ENCODE data around the gene BANK1. TPM values are rescaled to one million over a fixed set of nuclear protein-coding genes. Genes with fewer than 3 reads are reported as not detected.

BANK1 gene
- total RNA-seq, 2 experiments from 2014 or later: 0.24 to 0.29 TPM

DNA sequence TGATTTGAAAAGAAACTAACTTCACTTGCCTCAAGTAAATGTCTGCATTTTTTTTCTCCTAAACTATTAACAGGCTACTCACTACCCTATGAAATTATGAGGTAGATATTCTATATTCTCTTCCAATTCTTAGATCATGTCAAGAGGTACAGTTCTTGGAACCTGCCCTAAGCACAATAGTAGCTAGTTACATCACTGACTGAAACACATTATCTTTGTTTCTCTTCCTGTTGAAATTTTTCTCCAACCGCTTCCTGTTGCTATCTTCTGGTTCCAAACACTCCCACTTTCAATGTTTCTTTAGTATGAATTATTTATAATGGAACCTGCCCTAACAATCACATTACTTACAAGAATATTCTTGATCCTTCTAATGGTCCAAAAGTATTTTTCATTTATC is 5.0 kb upstream of the BANK1 start:
- CTCF ChIA-PET: no interaction called here
- ATAC-seq (no peak), DNase-seq (no peak)
- Mint-ChIP-seq H3K27me3 (ENCODE audit: low read depth) (peaks cover 8% of the 10 kb centered on the region), H3K4me1 (ENCODE audit: low read depth) (peaks cover 29% of the 10 kb centered on the region), H3K36me3 (ENCODE audit: low read depth) (peaks cover 7% of the 10 kb centered on the region), H3K9me3 (ENCODE audit: insufficient read depth) (no peaks in the 10 kb centered on the region), H3K4me3 (no peak overlapping the region), H3K27ac (peak overlapping the region; percentile 50)
- POLR2A ChIA-PET: no interaction called here

DNA sequence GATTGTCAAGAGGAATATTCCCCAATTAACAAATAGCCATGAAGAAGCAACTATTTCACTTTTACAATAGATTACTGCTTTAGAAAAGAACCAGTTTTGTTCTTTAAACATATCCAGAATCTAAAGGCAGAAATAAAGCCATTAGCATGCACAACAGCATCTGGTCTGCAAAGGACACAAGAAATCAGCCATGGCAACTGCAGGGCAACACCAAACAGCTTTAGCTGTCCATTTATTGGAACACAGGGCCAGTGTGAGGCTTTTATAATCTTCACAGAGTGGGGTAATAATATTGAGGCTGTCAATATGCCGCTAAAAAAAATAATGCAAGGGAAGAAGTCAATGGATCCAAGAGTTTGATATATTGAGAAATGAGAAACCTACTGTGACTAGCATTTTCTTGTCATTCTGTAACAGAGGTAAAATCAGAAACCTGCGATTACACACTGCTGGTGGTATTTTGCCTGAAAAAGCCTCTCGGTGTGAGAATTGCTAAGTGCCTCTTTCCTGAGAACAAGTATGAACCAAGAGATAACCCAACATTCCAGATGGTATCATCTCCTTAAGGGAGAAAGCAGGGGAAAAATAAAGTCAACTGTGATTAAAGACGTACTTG is 2.7 kb upstream of the BANK1 start:
- Mint-ChIP-seq H3K4me1 (ENCODE audit: low read depth) (peaks cover 36% of the 10 kb centered on the region), H3K9me3 (ENCODE audit: insufficient read depth) (no peaks in the 10 kb centered on the region), H3K27me3 (ENCODE audit: low read depth) (peaks cover 24% of the 10 kb centered on the region), H3K36me3 (ENCODE audit: low read depth) (peaks cover 7% of the 10 kb centered on the region), H3K27ac (no peak overlapping the region), H3K4me3 (no peak overlapping the region)
- CTCF ChIA-PET: no interaction called here
- ATAC-seq: no peak
- no peak for DNase-seq
- POLR2A ChIA-PET: no interaction called here

DNA sequence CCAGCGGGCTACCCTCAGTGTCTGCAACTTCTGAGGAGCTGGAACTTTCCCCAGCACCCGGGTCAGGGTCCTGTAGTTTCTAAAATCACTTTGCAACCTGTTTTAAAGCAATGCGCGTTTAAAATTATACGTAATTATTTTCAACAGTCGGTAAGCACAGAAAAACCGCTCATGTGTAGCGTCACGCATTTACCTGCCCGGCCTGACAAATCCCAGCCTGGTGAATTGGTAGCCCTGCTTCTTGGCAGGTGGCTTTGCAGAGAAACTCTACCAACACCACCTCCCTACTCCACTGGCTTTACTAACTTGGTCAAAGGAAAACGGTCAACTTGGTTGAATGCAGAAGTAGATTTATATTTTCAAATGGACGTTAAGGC is 640 bp downstream of the BANK1 start:
- no peak overlapping the region for H3K27ac Mint-ChIP-seq
- H3K4me1 Mint-ChIP-seq (ENCODE audit: low read depth): peaks cover 19% of the 10 kb centered on the region
- DNase-seq (no peak), ATAC-seq (no peak)
- H3K36me3 Mint-ChIP-seq (ENCODE audit: low read depth): peaks cover 5% of the 10 kb centered on the region
- POLR2A ChIA-PET: no interaction called here
- H3K9me3 Mint-ChIP-seq (ENCODE audit: insufficient read depth): no peaks in the 10 kb centered on the region
- CTCF ChIA-PET: no interaction called here
- peaks cover 44% of the 10 kb centered on the region for H3K27me3 Mint-ChIP-seq (ENCODE audit: low read depth)
- peak overlapping the region; percentile 69 for H3K4me3 Mint-ChIP-seq

DNA sequence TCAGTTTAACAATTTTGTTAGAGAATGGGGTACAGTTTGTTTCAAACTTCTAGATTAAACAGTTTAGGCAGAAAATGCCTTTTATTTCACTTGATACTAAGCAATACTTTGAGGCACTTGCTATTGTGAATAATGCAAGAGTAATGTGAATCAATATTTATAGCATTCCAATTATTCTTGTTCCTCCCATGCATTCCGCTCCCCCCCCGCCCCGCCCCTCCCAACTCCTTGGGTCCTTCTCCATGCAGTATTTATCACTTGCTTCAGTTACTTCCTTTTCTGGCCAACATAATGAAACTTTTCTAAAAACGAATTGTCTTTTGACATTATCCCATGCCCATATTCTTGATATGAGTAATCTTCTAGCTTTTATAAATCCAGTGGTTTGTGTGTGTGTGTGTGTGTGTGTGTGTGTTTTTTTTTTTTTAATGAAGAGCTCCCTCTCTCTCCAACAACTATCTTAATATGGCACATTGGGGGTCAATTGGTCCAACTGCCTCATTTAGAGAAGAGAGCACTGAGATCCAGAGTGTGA is 1.6 kb downstream of the BANK1 start:
- no peak for DNase-seq
- CTCF ChIA-PET: no interaction called here
- Mint-ChIP-seq H3K27me3 (ENCODE audit: low read depth) (peaks cover 43% of the 10 kb centered on the region), H3K9me3 (ENCODE audit: insufficient read depth) (no peaks in the 10 kb centered on the region), H3K4me3 (no peak overlapping the region), H3K4me1 (ENCODE audit: low read depth) (peaks cover 16% of the 10 kb centered on the region), H3K36me3 (ENCODE audit: low read depth) (peaks cover 1% of the 10 kb centered on the region), H3K27ac (peak overlapping the region; percentile 32)
- no peak for ATAC-seq
- POLR2A ChIA-PET: no interaction called here

DNA sequence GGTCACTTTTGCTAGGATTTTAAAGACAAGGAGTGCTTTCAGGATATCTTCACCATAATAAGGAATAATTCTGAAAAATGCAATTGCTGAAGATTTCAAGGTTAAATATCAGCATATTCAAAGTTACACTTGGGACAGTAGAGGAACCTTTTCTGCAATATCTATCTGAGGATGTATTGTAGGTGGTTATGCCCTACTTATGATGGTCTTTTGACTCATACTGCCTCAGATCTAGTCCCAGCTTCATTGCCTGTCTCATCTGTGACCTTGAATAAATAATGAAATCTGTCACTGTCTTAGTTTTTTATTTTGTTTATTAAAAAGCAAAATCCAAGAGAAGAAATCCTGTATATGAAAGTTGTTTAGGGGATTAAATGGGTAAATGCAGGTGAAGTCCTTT is 2.9 kb downstream of the BANK1 start:
- H3K4me3 Mint-ChIP-seq: no peak overlapping the region
- H3K9me3 Mint-ChIP-seq (ENCODE audit: insufficient read depth): no peaks in the 10 kb centered on the region
- H3K27ac Mint-ChIP-seq: no peak overlapping the region
- DNase-seq (no peak), ATAC-seq (no peak)
- peaks cover 54% of the 10 kb centered on the region for H3K27me3 Mint-ChIP-seq (ENCODE audit: low read depth)
- CTCF ChIA-PET: no interaction called here
- POLR2A ChIA-PET: no interaction called here
- peaks cover 16% of the 10 kb centered on the region for H3K4me1 Mint-ChIP-seq (ENCODE audit: low read depth)
- no peaks in the 10 kb centered on the region for H3K36me3 Mint-ChIP-seq (ENCODE audit: low read depth)

DNA sequence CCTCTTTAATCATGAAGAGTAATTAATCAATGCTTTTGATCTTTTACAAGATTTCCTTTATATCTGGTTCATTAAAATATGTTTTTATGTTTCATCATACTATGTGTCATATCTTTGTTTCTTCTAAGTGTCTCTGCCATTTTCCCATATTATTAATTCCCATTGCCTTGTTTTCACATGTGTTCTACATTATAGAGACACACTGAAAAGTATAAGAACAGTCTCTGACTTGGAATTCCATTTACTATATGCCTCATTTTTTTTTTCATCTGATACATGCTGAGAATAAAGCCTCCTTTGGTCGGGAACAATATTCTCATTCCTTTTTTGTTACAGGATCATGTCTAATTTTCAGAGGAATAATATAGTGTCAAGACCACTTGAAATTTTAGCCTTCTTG is 4.3 kb downstream of the BANK1 start:
- CTCF ChIA-PET: no interaction called here
- Mint-ChIP-seq H3K4me3 (no peak overlapping the region), H3K4me1 (ENCODE audit: low read depth) (peaks cover 13% of the 10 kb centered on the region), H3K36me3 (ENCODE audit: low read depth) (no peaks in the 10 kb centered on the region), H3K27me3 (ENCODE audit: low read depth) (peaks cover 54% of the 10 kb centered on the region), H3K9me3 (ENCODE audit: insufficient read depth) (no peaks in the 10 kb centered on the region), H3K27ac (no peak overlapping the region)
- POLR2A ChIA-PET: no interaction called here
- no peak for ATAC-seq
- DNase-seq: no peak

DNA sequence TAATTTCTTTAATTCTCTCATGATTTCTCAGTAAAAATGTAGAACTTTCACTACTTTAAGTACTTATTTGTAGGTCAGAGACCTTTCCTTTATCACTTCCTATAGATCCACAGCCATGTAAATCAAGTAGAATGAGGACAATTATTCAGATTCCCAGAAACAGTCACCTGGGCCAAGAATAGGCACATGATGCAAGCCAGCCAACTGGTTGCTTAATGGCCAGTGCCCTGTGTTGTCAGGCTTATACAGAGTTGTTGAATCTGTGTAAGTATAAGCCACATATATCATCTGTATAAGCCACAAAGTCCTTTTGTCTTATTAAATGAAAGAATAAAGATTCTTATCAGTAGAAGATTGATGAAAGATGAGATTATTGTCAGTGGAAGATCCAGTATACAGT is 5.2 kb downstream of the BANK1 start:
- no peak for DNase-seq
- ChIA-PET POLR2A (no interaction called here), CTCF (no interaction called here)
- peaks cover 53% of the 10 kb centered on the region for H3K27me3 Mint-ChIP-seq (ENCODE audit: low read depth)
- no peak overlapping the region for H3K27ac Mint-ChIP-seq
- no peak for ATAC-seq
- no peak overlapping the region for H3K4me3 Mint-ChIP-seq
- no peaks in the 10 kb centered on the region for H3K9me3 Mint-ChIP-seq (ENCODE audit: insufficient read depth)
- peaks cover 5% of the 10 kb centered on the region for H3K4me1 Mint-ChIP-seq (ENCODE audit: low read depth)
- H3K36me3 Mint-ChIP-seq (ENCODE audit: low read depth): no peaks in the 10 kb centered on the region

DNA sequence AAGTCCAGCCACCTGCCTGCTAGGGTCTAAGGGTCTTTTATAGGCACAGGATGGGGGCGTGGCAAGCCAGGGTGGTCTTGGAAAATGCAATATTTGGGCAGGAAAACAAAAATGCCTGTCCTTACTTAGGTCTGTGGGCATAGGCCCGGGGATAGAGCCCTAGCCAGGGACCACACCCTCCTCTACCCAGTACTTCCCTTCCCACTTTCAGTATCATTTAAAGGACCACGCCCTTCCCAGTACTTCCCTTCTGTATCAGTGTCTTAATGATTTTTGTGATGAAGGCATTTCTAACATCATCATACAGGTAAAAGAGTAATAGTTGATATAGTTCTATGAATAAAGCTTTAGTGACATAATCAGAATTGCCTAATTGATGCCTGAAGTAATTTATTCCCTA is 11.4 kb downstream of the BANK1 start:
- Mint-ChIP-seq H3K36me3 (ENCODE audit: low read depth) (no peaks in the 10 kb centered on the region), H3K4me3 (no peak overlapping the region), H3K4me1 (ENCODE audit: low read depth) (no peaks in the 10 kb centered on the region), H3K27ac (no peak overlapping the region), H3K27me3 (ENCODE audit: low read depth) (peaks cover 19% of the 10 kb centered on the region), H3K9me3 (ENCODE audit: insufficient read depth) (no peaks in the 10 kb centered on the region)
- ChIA-PET CTCF (no interaction called here), POLR2A (no interaction called here)
- DNase-seq (no peak), ATAC-seq (no peak)

DNA sequence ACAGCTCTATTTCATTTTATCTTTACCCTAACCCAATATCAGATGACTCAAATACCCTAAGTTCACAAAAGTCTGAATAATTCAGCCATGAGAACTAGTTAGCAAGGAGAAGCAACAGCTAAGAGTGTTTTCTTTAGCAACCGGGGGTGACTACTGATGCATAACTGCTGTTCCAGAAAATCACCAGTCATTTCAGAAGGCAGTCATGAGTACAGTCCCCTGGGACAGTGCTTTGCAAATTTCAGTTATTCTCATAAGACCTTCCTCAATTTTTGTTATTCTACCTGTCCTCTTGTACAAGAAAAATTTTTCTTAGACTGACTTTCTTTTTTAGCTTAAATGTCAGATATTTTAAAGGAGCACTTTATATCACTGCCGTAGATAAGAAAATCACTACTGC is 16.4 kb downstream of the BANK1 start:
- Mint-ChIP-seq H3K4me1 (ENCODE audit: low read depth) (no peaks in the 10 kb centered on the region), H3K9me3 (ENCODE audit: insufficient read depth) (no peaks in the 10 kb centered on the region), H3K36me3 (ENCODE audit: low read depth) (no peaks in the 10 kb centered on the region), H3K27ac (no peak overlapping the region), H3K27me3 (ENCODE audit: low read depth) (peaks cover 6% of the 10 kb centered on the region), H3K4me3 (no peak overlapping the region)
- ATAC-seq (no peak), DNase-seq (no peak)
- POLR2A ChIA-PET: no interaction called here
- CTCF ChIA-PET: no interaction called here

DNA sequence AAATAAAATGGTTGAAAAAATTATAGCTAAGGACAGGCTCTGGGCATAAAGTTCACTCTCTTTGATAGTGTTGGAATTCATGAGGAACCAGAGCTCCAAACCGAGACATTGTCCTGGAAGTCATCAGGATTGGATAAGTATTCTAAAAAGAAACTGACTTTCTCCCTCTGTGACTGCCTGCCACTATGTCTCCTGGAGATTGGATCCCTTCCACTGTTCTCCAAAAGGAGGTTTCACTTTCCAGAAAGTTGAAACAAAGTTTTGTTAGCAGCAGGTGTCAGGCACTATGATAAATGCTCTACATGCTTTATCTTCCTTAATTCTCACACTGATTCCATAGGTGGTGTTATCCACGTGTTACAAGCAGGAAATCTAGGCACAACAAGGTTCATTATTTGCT is 16.8 kb downstream of the BANK1 start:
- no peaks in the 10 kb centered on the region for H3K36me3 Mint-ChIP-seq (ENCODE audit: low read depth)
- H3K4me3 Mint-ChIP-seq: no peak overlapping the region
- no peak overlapping the region for H3K27ac Mint-ChIP-seq
- H3K27me3 Mint-ChIP-seq (ENCODE audit: low read depth): peaks cover 6% of the 10 kb centered on the region
- no peaks in the 10 kb centered on the region for H3K9me3 Mint-ChIP-seq (ENCODE audit: insufficient read depth)
- DNase-seq: no peak
- no peak for ATAC-seq
- CTCF ChIA-PET: no interaction called here
- H3K4me1 Mint-ChIP-seq (ENCODE audit: low read depth): no peaks in the 10 kb centered on the region
- POLR2A ChIA-PET: no interaction called here

DNA sequence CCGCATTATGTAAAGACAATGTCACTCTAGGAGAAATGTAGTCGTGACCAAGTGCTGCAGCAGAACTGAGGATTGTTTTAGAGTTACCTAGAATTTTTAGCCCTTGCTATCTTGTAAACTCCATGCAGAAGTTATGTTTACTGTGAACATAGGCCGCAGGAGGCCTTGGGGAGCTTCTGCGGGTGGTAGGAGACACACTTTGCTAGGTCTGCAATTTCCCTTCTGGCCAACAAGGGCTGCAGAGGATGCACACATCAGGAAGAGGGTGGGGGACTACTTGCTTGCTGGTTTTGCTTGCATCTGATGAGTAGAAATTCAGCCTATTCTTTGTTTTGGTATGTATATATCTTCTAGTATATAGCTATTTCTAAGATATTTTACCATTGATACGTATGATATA is 23.1 kb downstream of the BANK1 start:
- H3K9me3 Mint-ChIP-seq (ENCODE audit: insufficient read depth): no peaks in the 10 kb centered on the region
- no peak overlapping the region for H3K27ac Mint-ChIP-seq
- no peak overlapping the region for H3K4me3 Mint-ChIP-seq
- H3K27me3 Mint-ChIP-seq (ENCODE audit: low read depth): peaks cover 5% of the 10 kb centered on the region
- no peaks in the 10 kb centered on the region for H3K4me1 Mint-ChIP-seq (ENCODE audit: low read depth)
- ATAC-seq: no peak
- DNase-seq: no peak
- POLR2A ChIA-PET: no interaction called here
- CTCF ChIA-PET: no interaction called here
- H3K36me3 Mint-ChIP-seq (ENCODE audit: low read depth): no peaks in the 10 kb centered on the region

DNA sequence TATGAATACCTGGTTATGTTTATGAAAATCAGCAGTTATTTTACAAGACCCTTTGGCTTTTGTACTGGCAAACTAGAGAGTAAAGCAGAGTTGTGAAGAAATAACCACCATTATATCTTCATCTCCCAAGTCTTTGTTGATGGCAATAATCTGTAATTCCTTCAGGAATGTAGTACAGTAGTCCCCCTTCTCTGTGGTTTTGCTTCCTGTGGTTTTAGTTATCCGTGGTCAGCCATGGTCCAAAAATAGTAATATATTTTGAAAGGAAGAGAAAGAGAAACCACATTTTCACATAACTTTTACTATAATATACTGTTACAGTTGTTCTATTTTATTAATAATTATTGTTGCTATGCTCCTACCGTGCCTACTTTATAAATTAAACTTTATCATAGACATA is 27.8 kb downstream of the BANK1 start:
- H3K9me3 Mint-ChIP-seq (ENCODE audit: insufficient read depth): peaks cover 12% of the 10 kb centered on the region
- H3K4me1 Mint-ChIP-seq (ENCODE audit: low read depth): no peaks in the 10 kb centered on the region
- POLR2A ChIA-PET: no interaction called here
- CTCF ChIA-PET: no interaction called here
- H3K36me3 Mint-ChIP-seq (ENCODE audit: low read depth): no peaks in the 10 kb centered on the region
- H3K27me3 Mint-ChIP-seq (ENCODE audit: low read depth): peaks cover 7% of the 10 kb centered on the region
- no peak overlapping the region for H3K4me3 Mint-ChIP-seq
- ATAC-seq (no peak), DNase-seq (no peak)
- no peak overlapping the region for H3K27ac Mint-ChIP-seq

DNA sequence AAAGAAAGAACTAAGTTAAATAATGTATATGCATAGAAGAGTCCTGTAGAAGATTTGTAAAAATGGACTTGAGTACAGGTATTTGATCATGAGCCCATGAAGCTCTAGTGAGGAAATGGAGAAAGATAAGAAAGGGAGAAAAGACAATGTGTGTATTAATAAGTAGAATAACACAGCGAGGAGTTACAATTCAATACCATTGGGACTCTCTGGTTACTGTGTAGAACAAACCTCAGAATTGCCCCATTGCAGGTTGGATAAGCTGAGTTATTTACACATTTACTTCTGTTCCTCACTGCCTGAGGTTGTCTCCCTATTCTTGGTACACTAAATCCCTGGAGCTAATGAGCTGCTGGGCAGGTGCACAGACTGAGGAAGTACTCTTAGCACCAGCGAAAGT is 33.3 kb downstream of the BANK1 start:
- Mint-ChIP-seq H3K9me3 (ENCODE audit: insufficient read depth) (peaks cover 12% of the 10 kb centered on the region), H3K27me3 (ENCODE audit: low read depth) (peaks cover 8% of the 10 kb centered on the region), H3K4me1 (ENCODE audit: low read depth) (no peaks in the 10 kb centered on the region), H3K4me3 (no peak overlapping the region), H3K27ac (no peak overlapping the region), H3K36me3 (ENCODE audit: low read depth) (no peaks in the 10 kb centered on the region)
- ChIA-PET CTCF (no interaction called here), POLR2A (no interaction called here)
- ATAC-seq: no peak
- DNase-seq: no peak
